ENCODE data around the gene IFI6. TPM values are rescaled to one million over a fixed set of nuclear protein-coding genes. Genes with fewer than 3 reads are reported as not detected.

IFI6 gene
- total and polyA plus RNA-seq, 2 of the 13 experiments (the other 11 are each of a cell fraction or from before 2014, with no cell fraction given): 12.9 to 13.2 TPM

GRCh38 chr1:27671964-27672749 is at the start of gene IFI6 (continued):
- no peak for TF ChIP-seq ELF4 (CRISPR knock-in tag; IDR thresholded peaks at IDR 0.05; ENCODE audit: borderline replicate concordance)
- no peak for TF ChIP-seq TBX3 (IDR thresholded peaks at IDR 0.05; ENCODE audit: borderline replicate concordance)
- TF ChIP-seq SPEN (CRISPR knock-in tag; IDR thresholded peaks at IDR 0.05; ENCODE audit: low read depth): no peak
- no peak for TF ChIP-seq REST (IDR thresholded peaks at IDR 0.05; ENCODE audit: borderline replicate concordance in 1 of 2, low read depth in 1 of 2, low read length in 2 of 2)
- no peak for TF ChIP-seq ZZZ3 (CRISPR knock-in tag; IDR thresholded peaks at IDR 0.05; ENCODE audit: borderline replicate concordance)
- no peak for TF ChIP-seq ZNF432 (CRISPR knock-in tag; IDR thresholded peaks at IDR 0.05; ENCODE audit: borderline replicate concordance)
- TF ChIP-seq MAF1 (CRISPR knock-in tag; IDR thresholded peaks at IDR 0.05; ENCODE audit: borderline replicate concordance): peak; percentile 34; the same call in 1 of the 2 replicates
- TF ChIP-seq ZNF572 (CRISPR knock-in tag; IDR thresholded peaks at IDR 0.05): no peak
- no peak for TF ChIP-seq ZFP36L1 (CRISPR knock-in tag; IDR thresholded peaks at IDR 0.05)
- TF ChIP-seq, protein P1, sequence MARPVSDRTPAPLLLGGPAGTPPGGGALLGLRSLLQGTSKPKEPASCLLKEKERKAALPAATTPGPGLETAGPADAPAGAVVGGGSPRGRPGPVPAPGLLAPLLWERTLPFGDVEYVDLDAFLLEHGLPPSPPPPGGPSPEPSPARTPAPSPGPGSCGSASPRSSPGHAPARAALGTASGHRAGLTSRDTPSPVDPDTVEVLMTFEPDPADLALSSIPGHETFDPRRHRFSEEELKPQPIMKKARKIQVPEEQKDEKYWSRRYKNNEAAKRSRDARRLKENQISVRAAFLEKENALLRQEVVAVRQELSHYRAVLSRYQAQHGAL (CRISPR knock-in tag; IDR thresholded peaks at IDR 0.05; ENCODE audit: not compliant biosample characterization): no peak
- TF ChIP-seq MED1 (CRISPR knock-in tag; IDR thresholded peaks at IDR 0.05): peak; percentile 49
- TF ChIP-seq ZFP41 (CRISPR knock-in tag; IDR thresholded peaks at IDR 0.05; ENCODE audit: borderline replicate concordance): no peak
- no peak for TF ChIP-seq ZNF281 (CRISPR knock-in tag; IDR thresholded peaks at IDR 0.05; ENCODE audit: borderline replicate concordance)
- peak; percentile 69 for TF ChIP-seq ZNF574 (CRISPR knock-in tag; IDR thresholded peaks at IDR 0.05)
- no peak for TF ChIP-seq ZNF343 (CRISPR knock-in tag; IDR thresholded peaks at IDR 0.05)
- peak; percentile 88 for TF ChIP-seq PHF21A (CRISPR knock-in tag; IDR thresholded peaks at IDR 0.05)
- no peak for TF ChIP-seq ZNF180 (CRISPR knock-in tag; IDR thresholded peaks at IDR 0.05; ENCODE audit: borderline replicate concordance, low read depth)
- TF ChIP-seq ZFYVE20 (CRISPR knock-in tag; IDR thresholded peaks at IDR 0.05; ENCODE audit: borderline replicate concordance, low read depth): no peak
